ENCODE data around the gene DMD. TPM values are rescaled to one million over a fixed set of nuclear protein-coding genes. Genes with fewer than 3 reads are reported as not detected.

DMD gene
- total RNA-seq, 1 experiment from 2014 or later = 2.2 TPM

GRCh38 chrX:31606771-31607170 is 1604.6 kb downstream of the DMD start:
- no peak overlapping the region for H3K4me3 ChIP-seq (ENCODE audit: low read depth in 2 of 2, low read length in 2 of 2)
- no TSS peak for BruUV-seq (replicated peaks)
- ChIA-PET CTCF (no interaction called here), POLR2A (no interaction called here)
- intact Hi-C loops (cut with micrococcal nuclease; ENCODE audit: unreplicated experiment) = no loop called here
- H3K9me3 ChIP-seq (ENCODE audit: control insufficient read depth, insufficient read depth, low read depth, low read length) = no peaks in the 10 kb centered on the region
- no peaks in the 10 kb centered on the region for H3K4me1 ChIP-seq (ENCODE audit: control insufficient read depth, insufficient read depth, low read length)
- no peaks in the 10 kb centered on the region for H3K27me3 ChIP-seq (ENCODE audit: control insufficient read depth, insufficient read depth, low read length)
- no peaks in the 10 kb centered on the region for H3K36me3 ChIP-seq (ENCODE audit: control insufficient read depth, insufficient read depth, low read length)
- ATAC-seq (no peak), DNase-seq (ENCODE audit: low read depth, low spot score) (no peak)
- no peak overlapping the region for H3K27ac ChIP-seq (ENCODE audit: low read length)
- in situ Hi-C loops (cut with HindIII; ENCODE audit: low pct_unique_long_range_greater_than_20kb, low sequenced_read_pairs) = no loop called here
- TF ChIP-seq REST (IDR thresholded peaks at IDR 0.05; ENCODE audit: insufficient read depth in 1 of 2, low read depth in 2 of 2, low read length in 1 of 2) = no peak
- TF ChIP-seq POLR2AphosphoS5 (IDR thresholded peaks at IDR 0.05; ENCODE audit: low read depth, low read length) = no peak
- TF ChIP-seq TCF7L2 (IDR thresholded peaks at IDR 0.05; ENCODE audit: low read depth, low read length) = no peak
- TF ChIP-seq CTCF (IDR thresholded peaks at IDR 0.05) = no peak
- no peak for TF ChIP-seq SIN3A (IDR thresholded peaks at IDR 0.05; ENCODE audit: borderline replicate concordance, insufficient read depth, low read depth, low read length)

- ATAC-seq = no peak
- CTCF ChIA-PET = no interaction called here
- Histone ChIP-seq H3K27me3 (ENCODE audit: control insufficient read depth, insufficient read depth, low read length) (no peaks in the 10 kb centered on the region), H3K9me3 (ENCODE audit: control insufficient read depth, insufficient read depth, low read depth, low read length) (no peaks in the 10 kb centered on the region), H3K36me3 (ENCODE audit: control insufficient read depth, insufficient read depth, low read length) (no peaks in the 10 kb centered on the region), H3K4me3 (ENCODE audit: low read depth in 2 of 2, low read length in 2 of 2) (no peak overlapping the region), H3K4me1 (ENCODE audit: control insufficient read depth, insufficient read depth, low read length) (no peaks in the 10 kb centered on the region), H3K27ac (ENCODE audit: low read length) (no peak overlapping the region)
- DNase-seq (ENCODE audit: low read depth, low spot score) = no peak
- intact Hi-C loops (cut with micrococcal nuclease; ENCODE audit: unreplicated experiment) = no loop called here
- TF ChIP-seq REST (IDR thresholded peaks at IDR 0.05; ENCODE audit: insufficient read depth in 1 of 2, low read depth in 2 of 2, low read length in 1 of 2) (no peak), CTCF (IDR thresholded peaks at IDR 0.05) (no peak), POLR2AphosphoS5 (IDR thresholded peaks at IDR 0.05; ENCODE audit: low read depth, low read length) (no peak), TCF7L2 (IDR thresholded peaks at IDR 0.05; ENCODE audit: low read depth, low read length) (no peak), SIN3A (IDR thresholded peaks at IDR 0.05; ENCODE audit: borderline replicate concordance, insufficient read depth, low read depth, low read length) (no peak)
- BruUV-seq (replicated peaks) = no TSS peak
- in situ Hi-C loops (cut with HindIII; ENCODE audit: low pct_unique_long_range_greater_than_20kb, low sequenced_read_pairs) = no loop called here
- POLR2A ChIA-PET = no interaction called here
Observed at GRCh38 chrX:31604629-31605221, 1606.6 kb downstream of the DMD start.

All from Panc1 (cell line).